Choroid plexus epithelial cell (primary cell): Measurements from ENCODE around the gene KISS1.
"Not testable (repeated sequence)": the region's sequence is repeated elsewhere in the genome, so short reads cannot be mapped to it uniquely, and the experiment has no call there.

Experiments
- DNase-seq: peaks from one replicate; pipeline ENCODE4 v3.0.0-alpha.2; 2010; ENCODE audit warnings: low read depth
- H3K4me3 ChIP-seq: 2 replicates; pipeline ENCODE4 v1.5.1; 2011; ENCODE audit warnings: low read depth, mild to moderate bottlenecking, control low read depth, low read length, moderate library complexity
- CTCF ChIP-seq: conservative IDR thresholded peaks from 2 replicates; pipeline ENCODE4 v1.5.1; 2011; ENCODE audit warnings: low read depth, mild to moderate bottlenecking, control low read depth, inconsistent platforms, low read length, moderate library complexity

The KISS1 gene, protein sequence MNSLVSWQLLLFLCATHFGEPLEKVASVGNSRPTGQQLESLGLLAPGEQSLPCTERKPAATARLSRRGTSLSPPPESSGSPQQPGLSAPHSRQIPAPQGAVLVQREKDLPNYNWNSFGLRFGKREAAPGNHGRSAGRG

GRCh38 chr1:204196068-204196795, at the start of gene KISS1:
Gene KISS1, minus strand, starts transcription at chr1:204196491. Its CDS starts 3,615 bp downstream, at chr1:204192876.
- TF ChIP-seq CTCF = no peak
- no peak within 1 kb of the TSS for H3K4me3 ChIP-seq
- DNase-seq = peak; percentile 11

DNA sequence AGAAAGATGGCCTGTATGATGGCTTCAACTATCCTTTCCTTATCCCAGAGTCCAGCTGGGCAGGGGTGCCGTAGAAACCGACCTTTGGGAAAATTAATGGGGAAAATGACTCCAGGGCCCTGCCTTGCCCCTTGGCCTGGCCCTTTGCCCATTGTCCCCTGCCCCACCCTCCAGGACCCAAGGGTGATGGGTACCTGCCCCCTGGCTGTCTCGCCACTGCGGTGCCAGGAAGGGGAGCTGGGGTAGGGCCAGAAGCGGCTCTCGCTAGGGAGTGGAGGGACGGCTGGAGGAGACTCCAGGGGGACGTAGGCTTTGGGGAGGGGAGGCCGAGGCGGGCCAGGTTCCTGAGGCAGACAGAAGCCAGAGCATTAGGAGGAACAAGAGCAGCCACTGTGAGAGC, 46.6 kb upstream of the KISS1 start:
- no peak for DNase-seq
- TF ChIP-seq CTCF = no peak

DNA sequence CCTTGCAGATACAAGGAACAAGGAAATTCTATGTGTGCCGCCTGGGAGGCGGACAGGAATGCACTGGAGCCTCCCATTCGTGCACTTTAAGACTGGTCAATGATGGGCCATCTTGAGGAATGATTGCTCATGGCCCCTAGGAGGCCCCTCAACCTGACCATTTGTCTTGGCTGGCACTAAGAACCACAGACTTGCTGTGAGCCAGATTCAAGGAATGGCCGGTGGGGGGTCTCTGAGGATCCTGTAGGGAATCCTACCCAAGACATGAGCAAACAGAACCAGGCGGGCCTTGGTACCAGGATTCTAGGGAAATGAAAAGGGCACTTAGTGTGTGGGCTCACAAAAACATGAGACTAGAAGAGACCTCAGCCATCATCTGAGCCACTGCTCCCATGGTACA, 45.6 kb upstream of the KISS1 start:
- no peak for DNase-seq
- TF ChIP-seq CTCF = no peak
- no peak overlapping the region for H3K4me3 ChIP-seq

More for the DNA sequence above, 46.6 kb upstream of the KISS1 start:
- no peak overlapping the region for H3K4me3 ChIP-seq

DNA sequence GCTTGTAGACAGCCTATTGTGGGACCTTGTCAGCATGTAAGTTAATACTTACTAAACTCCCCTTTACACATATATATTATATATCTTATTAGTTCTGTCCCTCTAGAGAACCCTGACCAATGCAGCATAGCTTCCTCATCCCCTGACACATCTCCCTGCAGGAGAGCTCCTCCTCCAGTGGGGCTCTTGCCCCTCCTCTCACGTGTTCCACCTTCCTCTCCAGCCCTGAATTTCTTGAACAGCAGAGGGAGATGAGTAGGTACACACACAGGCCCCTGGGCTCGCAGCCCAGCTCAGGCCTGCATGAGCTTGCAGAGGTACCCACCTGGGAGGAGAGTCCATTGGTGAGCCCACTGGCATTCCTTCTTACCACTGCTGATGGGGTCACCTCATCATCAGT, 44.8 kb upstream of the KISS1 start:
- no peak overlapping the region for H3K4me3 ChIP-seq
- no peak for TF ChIP-seq CTCF
- no peak for DNase-seq

GRCh38 chr1:204240233-204240632, 43.9 kb upstream of the KISS1 start:
- TF ChIP-seq CTCF = no peak
- no peak overlapping the region for H3K4me3 ChIP-seq
- DNase-seq = no peak

GRCh38 chr1:204239401-204239800, 43.1 kb upstream of the KISS1 start:
- H3K4me3 ChIP-seq, DNase-seq: not testable (repeated sequence)

- not testable (repeated sequence) for H3K4me3 ChIP-seq, DNase-seq
These were observed 42.2 kb upstream of the KISS1 start for GRCh38 chr1:204238520-204238919.

GRCh38 chr1:204237515-204237914, 41.2 kb upstream of the KISS1 start:
- DNase-seq, H3K4me3 ChIP-seq: not testable (repeated sequence)

GRCh38 chr1:204232526-204232925, 36.2 kb upstream of the KISS1 start:
- H3K4me3 ChIP-seq = no peak overlapping the region
- no peak for TF ChIP-seq CTCF
- no peak for DNase-seq
